22Rv1 (cell line): ENCODE measurements around the gene CALHM1.

Source experiments
- H3K27ac ChIP-seq: fragments of 450-650 bp; 2 replicates; pipeline ENCODE4 v1.5.1; 2017
- CTCF ChIP-seq: fragments of 450-650 bp; IDR thresholded peaks from 2 replicates; pipeline ENCODE4 v1.5.1; 2017; ENCODE audit warnings: mild to moderate bottlenecking
- ZFX ChIP-seq: fragments of 450-650 bp; IDR thresholded peaks from 2 replicates; pipeline ENCODE4 v1.6.1; 2017; ENCODE audit warnings: antibody characterized with exemption, borderline replicate concordance

The CALHM1 gene

GRCh38 chr10:103500481-103500880, 41.8 kb upstream of the CALHM1 start:
- H3K27ac ChIP-seq, result no peak overlapping the region
- TF ChIP-seq CTCF (no peak), ZFX (no peak)

- TF ChIP-seq CTCF (no peak), ZFX (no peak)
- H3K27ac ChIP-seq, result no peak overlapping the region
These were observed 41.2 kb upstream of the CALHM1 start for GRCh38 chr10:103499881-103500280.

- H3K27ac ChIP-seq, result no peak overlapping the region
- TF ChIP-seq ZFX, result no peak
- no peak for TF ChIP-seq CTCF
These were observed 40.4 kb upstream of the CALHM1 start for GRCh38 chr10:103498936-103499638.

GRCh38 chr10:103497161-103497915, 38.6 kb upstream of the CALHM1 start:
- no peak overlapping the region for H3K27ac ChIP-seq
- TF ChIP-seq CTCF (no peak), ZFX (no peak)

- H3K27ac ChIP-seq, result no peak overlapping the region
- TF ChIP-seq ZFX, result no peak
- no peak for TF ChIP-seq CTCF
These were observed 36.6 kb upstream of the CALHM1 start for GRCh38 chr10:103495321-103495720.

GRCh38 chr10:103493916-103494877, 35.5 kb upstream of the CALHM1 start:
- TF ChIP-seq ZFX (no peak), CTCF (no peak)
- no peak overlapping the region for H3K27ac ChIP-seq
